Endothelial cell (in vitro differentiated cells): ENCODE results near the gene ANKIB1. TPM values are rescaled to one million over a fixed set of nuclear protein-coding genes. Genes with fewer than 3 reads are reported as not detected.

Experiments used
- DNase-seq: peaks from one replicate; pipeline ENCODE4 v3.0.0; 2021; ENCODE audit warnings: low spot score
- H3K27ac Mint-ChIP-seq: one replicate; pipeline ENCODE4 v1.8.0; 2021; ENCODE audit warnings: mixed read lengths, inconsistent platforms; ENCODE audit not compliant: unreplicated experiment
- H3K27me3 Mint-ChIP-seq: one replicate; pipeline ENCODE4 v1.8.0; 2021; ENCODE audit warnings: mild to moderate bottlenecking, moderate library complexity, mixed read lengths, inconsistent platforms; ENCODE audit not compliant: unreplicated experiment
- H3K36me3 Mint-ChIP-seq: one replicate; pipeline ENCODE4 v1.8.0; 2021; ENCODE audit warnings: mild to moderate bottlenecking, low read depth, mixed read lengths, inconsistent platforms; ENCODE audit not compliant: unreplicated experiment
- H3K4me1 Mint-ChIP-seq: one replicate; pipeline ENCODE4 v1.8.0; 2021; ENCODE audit warnings: mild to moderate bottlenecking, mixed read lengths, inconsistent platforms; ENCODE audit not compliant: unreplicated experiment
- H3K4me3 Mint-ChIP-seq: one replicate; pipeline ENCODE4 v1.8.0; 2021; ENCODE audit warnings: mild to moderate bottlenecking, mixed read lengths, inconsistent platforms; ENCODE audit not compliant: unreplicated experiment
- H3K9me3 Mint-ChIP-seq: one replicate; pipeline ENCODE4 v1.8.0; 2021; ENCODE audit warnings: mixed read lengths, inconsistent platforms; ENCODE audit not compliant: unreplicated experiment
- total RNA-seq: library from RNA; stranded (reverse); fragmentation: NEBNext Ultra II Directional; extraction: Animal tissue kit (Norgen Biotek cat#: 25700); gene quantifications from one replicate; pipeline ENCODE4 v1.2.1, GENCODE V29; 2021; ENCODE audit not compliant: unreplicated experiment
- TF ChIP-seq, protein P1 (sequence below): fragments of 200-600 bp; sonication (generic); IDR thresholded peaks from one replicate; pipeline ENCODE4 v1.5.0; 2021; ENCODE audit warnings: antibody characterized with exemption; ENCODE audit not compliant: unreplicated experiment

ANKIB1 gene
- total RNA-seq, 1 donor from 2014 or later: 51.0 TPM

DNA sequence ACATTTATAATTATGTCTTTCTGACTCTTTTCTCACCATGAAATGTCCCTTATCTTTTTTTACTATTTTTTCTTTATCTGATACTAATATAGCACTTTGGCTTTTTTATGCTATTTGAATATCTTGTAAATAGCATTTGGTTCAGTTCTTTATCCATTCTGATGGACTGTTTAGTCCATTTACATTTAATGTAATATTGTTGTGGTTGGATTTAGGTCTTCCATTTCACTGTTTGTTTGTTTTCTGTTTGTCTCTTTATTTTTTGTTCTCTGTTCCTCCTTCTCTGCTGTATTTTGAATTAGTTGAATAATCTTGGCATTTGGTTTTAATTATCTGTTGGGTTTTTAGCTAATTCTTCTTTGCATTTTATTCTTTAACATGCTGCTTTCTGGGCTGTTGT is 89.8 kb downstream of the ANKIB1 start:
- Mint-ChIP-seq H3K36me3 (no peaks in the 10 kb centered on the region), H3K4me3 (no peak overlapping the region), H3K4me1 (no peaks in the 10 kb centered on the region), H3K9me3 (no peaks in the 10 kb centered on the region), H3K27me3 (no peaks in the 10 kb centered on the region), H3K27ac (no peak overlapping the region)
- DNase-seq: no peak
- TF ChIP-seq, protein P1, sequence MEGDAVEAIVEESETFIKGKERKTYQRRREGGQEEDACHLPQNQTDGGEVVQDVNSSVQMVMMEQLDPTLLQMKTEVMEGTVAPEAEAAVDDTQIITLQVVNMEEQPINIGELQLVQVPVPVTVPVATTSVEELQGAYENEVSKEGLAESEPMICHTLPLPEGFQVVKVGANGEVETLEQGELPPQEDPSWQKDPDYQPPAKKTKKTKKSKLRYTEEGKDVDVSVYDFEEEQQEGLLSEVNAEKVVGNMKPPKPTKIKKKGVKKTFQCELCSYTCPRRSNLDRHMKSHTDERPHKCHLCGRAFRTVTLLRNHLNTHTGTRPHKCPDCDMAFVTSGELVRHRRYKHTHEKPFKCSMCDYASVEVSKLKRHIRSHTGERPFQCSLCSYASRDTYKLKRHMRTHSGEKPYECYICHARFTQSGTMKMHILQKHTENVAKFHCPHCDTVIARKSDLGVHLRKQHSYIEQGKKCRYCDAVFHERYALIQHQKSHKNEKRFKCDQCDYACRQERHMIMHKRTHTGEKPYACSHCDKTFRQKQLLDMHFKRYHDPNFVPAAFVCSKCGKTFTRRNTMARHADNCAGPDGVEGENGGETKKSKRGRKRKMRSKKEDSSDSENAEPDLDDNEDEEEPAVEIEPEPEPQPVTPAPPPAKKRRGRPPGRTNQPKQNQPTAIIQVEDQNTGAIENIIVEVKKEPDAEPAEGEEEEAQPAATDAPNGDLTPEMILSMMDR: no peak

DNA sequence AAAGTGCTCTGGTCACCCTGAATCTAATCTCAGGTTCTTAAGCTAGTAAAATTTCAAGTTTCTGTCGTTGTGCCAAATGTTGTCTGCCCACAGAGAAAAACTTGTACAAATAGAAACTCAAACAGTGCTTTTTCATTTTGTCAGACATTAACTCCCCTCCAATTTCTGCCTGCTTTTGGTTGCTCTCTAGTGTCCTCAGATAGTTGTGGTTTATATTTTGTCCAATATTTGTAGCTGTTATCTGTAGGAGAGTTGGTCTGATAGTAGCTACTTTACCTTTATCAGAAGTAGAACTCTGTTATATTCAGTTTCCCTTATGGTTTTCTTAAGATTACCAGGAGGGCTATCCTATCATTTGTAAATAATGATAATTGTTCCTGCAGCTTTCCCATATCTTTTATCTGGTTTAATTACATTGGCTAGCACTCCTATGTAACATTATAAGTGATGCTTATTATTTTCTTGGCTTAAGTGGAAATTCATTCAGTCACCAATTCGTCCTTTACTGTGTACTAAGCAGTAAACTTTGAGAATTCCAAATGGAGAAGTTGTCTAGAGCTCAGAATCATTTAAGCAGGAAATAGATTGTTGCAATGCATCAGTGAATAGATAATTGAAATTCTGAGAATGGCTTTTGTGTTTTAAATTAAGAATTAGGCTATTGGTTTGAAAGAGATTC is 91.0 kb downstream of the ANKIB1 start:
- H3K27me3 Mint-ChIP-seq: no peaks in the 10 kb centered on the region
- H3K36me3 Mint-ChIP-seq: no peaks in the 10 kb centered on the region
- H3K4me1 Mint-ChIP-seq: no peaks in the 10 kb centered on the region
- no peaks in the 10 kb centered on the region for H3K9me3 Mint-ChIP-seq
- TF ChIP-seq, protein P1: no peak
- no peak overlapping the region for H3K27ac Mint-ChIP-seq
- no peak for DNase-seq
- no peak overlapping the region for H3K4me3 Mint-ChIP-seq

DNA sequence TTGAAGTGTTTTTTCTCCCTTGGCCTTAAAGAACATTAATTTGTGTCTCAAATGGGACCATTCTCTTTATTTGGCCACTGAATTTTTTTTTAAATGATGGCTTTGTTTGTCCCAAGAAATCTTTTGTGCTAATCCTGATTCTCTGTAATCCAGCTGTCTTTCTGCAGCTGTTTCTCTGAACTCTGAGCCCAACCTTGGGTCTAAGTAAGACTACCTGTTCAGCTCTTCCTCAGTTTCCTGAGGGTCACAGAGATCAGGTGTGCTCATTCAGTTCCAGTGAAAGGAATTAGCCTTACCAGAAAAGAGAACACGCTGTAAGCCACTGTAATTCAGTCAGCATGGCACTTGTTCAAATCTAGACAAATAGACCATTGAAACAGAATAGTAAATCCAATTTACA is 94.2 kb downstream of the ANKIB1 start:
- no peak for DNase-seq
- Mint-ChIP-seq H3K4me1 (no peaks in the 10 kb centered on the region), H3K4me3 (no peak overlapping the region), H3K27ac (no peak overlapping the region), H3K36me3 (no peaks in the 10 kb centered on the region), H3K27me3 (no peaks in the 10 kb centered on the region), H3K9me3 (no peaks in the 10 kb centered on the region)
- TF ChIP-seq, protein P1: no peak

DNA sequence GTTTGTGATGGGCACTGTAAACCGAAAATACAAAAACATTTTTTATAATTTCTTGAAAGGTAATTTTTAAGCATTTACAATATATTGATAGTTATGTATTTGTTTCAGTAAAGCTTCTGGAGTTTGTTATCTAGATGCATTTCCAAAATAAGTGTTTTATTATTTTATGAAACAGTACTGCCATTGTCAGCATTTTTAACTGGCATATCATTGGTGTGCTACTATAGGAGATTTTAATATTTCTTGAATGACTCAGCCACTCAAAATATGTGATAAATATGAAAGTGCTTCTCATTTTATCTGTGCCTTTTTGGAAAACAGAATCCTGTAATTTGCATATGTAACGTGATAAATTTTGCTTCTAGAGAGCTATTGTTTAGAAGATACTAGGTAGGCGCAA is 97.9 kb downstream of the ANKIB1 start:
- H3K4me3 Mint-ChIP-seq: no peak overlapping the region
- TF ChIP-seq, protein P1: no peak
- no peaks in the 10 kb centered on the region for H3K9me3 Mint-ChIP-seq
- no peak for DNase-seq
- no peak overlapping the region for H3K27ac Mint-ChIP-seq
- no peaks in the 10 kb centered on the region for H3K4me1 Mint-ChIP-seq
- H3K27me3 Mint-ChIP-seq: peaks cover 1% of the 10 kb centered on the region
- H3K36me3 Mint-ChIP-seq: peaks cover 13% of the 10 kb centered on the region

DNA sequence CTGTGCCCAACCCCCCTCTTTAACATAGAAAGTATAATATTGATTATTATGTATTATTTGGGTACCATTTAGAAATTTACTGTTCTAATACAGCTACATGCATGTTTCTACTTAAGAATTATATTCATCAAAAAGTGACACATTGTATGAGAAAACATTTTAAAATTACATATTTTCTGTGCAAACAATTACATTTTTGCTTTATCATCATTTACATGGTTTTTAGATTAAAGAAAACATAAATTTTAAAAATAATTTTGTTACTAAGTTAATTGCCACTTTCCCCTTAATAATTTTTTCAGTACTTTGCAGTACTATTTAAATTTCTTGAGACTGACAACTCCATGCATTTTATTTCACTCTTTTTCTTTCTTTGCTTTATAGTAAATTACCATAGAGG is 106.2 kb downstream of the ANKIB1 start:
- Mint-ChIP-seq H3K36me3 (peaks cover 4% of the 10 kb centered on the region), H3K9me3 (no peaks in the 10 kb centered on the region), H3K4me3 (no peak overlapping the region), H3K27me3 (no peaks in the 10 kb centered on the region), H3K4me1 (no peaks in the 10 kb centered on the region), H3K27ac (no peak overlapping the region)
- no peak for DNase-seq
- TF ChIP-seq, protein P1: no peak
